G401.6 (cell line): ENCODE results near the gene ZFX.

ENCODE experiments used
- FAIRE-seq: peaks from 2 replicates; lab custom pipeline; 2012; peaks lifted over from hg19 to GRCh38; lab: Jason Lieb, UNC

The ZFX gene

DNA sequence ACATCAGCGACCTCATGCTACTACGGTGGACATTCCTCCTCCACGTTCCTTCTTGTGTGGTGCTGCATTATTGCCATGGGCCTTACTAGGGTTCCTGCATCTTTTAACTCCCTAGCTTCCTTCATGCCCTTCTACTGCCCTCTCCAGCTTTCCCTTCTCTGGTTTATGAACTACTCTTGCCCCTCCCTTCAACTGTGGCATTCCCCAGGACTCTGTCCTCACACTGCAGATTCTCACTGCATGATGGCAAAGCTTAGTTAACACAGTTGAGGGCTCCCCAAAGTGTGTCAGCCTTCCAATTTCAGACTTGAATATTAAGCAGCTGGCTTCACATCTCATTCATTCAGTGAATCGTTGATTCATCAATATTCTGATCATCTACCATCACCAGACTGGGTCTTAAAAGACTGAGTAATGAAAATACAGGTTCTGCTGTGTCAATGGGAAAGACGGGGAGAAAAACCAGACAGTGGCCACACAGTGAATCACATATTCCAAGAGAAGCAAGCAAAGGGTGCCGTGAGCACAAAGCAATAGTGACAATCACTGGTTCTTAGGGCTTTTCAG is 53.0 kb downstream of the ZFX start:
- no peak for FAIRE-seq

DNA sequence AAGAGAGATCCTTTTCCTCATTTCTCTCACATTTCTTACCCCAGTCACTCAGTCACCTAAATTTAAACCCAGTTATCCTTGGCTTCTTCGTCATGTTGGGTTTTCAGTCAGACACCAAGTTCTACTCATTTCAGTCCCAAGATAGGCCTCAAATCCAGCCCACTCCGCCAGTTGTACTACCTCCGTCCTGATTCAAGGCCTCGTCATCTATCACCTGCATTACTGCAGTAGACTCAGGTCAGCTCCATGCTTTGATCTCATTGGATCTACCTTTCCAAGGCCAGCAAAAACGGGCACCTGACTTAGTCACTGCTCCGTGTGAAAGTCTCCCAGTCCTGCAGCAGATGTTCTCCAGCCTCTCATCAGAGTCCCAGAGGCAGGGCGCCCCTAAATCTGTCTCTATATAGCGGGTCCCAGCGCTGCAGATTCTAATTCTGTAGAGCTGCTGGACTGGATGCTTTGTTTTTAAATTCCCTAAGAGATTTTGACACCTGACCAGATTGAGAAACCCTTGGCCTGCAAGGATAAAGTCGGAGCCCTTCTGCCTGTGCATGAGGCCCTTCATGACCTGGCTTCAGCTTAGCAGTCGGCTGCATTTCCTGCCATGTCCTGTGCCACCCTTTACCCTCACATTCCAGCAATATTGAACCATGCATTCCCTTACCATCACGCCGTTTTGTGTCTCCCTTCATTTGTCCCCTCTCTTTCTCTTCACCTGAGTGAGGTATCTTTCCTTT is 53.7 kb downstream of the ZFX start:
- FAIRE-seq: no peak

- no peak for FAIRE-seq
These were observed 54.8 kb downstream of the ZFX start for GRCh38 chrX:24204331-24204730.

DNA sequence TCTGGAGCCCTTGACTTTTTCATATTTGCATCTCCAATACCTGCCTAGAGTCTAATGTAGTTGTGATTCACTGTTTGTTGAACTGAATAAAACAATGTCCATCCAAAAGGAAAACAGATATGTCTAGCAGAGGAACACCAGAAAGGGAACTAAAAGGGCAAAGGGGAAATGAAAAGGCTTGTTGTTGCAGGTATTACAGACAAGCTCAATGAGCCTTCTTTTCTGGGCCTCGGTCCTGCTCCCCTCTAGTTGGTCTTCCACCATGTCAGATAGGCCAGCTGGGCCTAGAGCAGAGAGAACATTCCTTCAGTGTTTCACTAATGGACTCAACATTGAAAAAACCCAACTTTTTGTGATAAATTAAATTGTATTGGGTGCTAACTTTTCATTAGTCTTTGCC is 55.4 kb downstream of the ZFX start:
- FAIRE-seq: no peak

GRCh38 chrX:24207826-24208225 is 58.3 kb downstream of the ZFX start:
- no peak for FAIRE-seq

- no peak for FAIRE-seq
These were observed 59.1 kb downstream of the ZFX start for GRCh38 chrX:24208496-24209240.

GRCh38 chrX:24210190-24210589 is 60.7 kb downstream of the ZFX start:
- no peak for FAIRE-seq

- no peak for FAIRE-seq
These were observed 65.0 kb downstream of the ZFX start for GRCh38 chrX:24214568-24214967.

DNA sequence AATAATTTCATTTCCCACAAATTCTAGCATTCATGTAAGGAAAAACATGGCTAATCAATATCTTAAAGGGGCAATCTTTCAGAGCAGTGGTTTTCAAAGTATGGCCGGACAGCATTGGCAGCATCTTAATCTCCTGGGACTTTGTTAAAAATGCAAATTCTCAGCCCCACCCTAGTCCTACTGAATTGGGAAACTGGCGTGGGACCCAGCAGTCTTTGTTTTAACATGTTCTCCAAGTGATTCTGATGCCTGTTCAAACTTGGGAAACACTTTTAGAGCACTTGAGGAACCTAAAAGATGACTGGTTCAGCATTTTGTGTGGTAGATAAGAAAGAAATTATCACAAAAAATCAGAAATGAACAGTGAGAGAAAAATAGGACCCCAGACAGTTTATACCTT is 65.7 kb downstream of the ZFX start:
- FAIRE-seq: no peak

- no peak for FAIRE-seq
These were observed 66.5 kb downstream of the ZFX start for GRCh38 chrX:24216037-24216436.

- FAIRE-seq: no peak
These were observed 67.3 kb downstream of the ZFX start for GRCh38 chrX:24216827-24217226.

DNA sequence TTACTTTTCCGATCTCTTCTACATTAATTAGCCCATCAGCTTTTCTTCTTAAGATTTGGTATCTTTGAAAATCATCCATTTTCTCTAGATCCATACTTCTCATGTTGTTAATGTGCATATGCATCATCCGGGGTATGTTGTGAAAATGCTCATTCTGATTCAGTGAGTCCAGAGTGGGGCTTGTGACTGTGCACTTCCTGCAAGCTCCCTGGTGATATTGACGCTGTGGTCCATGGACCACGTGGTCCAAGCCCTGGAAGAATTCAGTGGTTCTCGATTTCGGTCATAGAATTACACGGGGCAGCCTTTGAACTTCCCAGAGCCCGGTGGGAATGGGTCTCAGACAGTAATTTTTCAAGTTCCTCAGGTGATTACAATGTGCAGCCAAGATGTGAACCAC is 69.8 kb downstream of the ZFX start:
- no peak for FAIRE-seq

- FAIRE-seq: no peak
These were observed 72.3 kb downstream of the ZFX start for GRCh38 chrX:24221872-24222271.

GRCh38 chrX:24225265-24225664 is 75.7 kb downstream of the ZFX start:
- no peak for FAIRE-seq

DNA sequence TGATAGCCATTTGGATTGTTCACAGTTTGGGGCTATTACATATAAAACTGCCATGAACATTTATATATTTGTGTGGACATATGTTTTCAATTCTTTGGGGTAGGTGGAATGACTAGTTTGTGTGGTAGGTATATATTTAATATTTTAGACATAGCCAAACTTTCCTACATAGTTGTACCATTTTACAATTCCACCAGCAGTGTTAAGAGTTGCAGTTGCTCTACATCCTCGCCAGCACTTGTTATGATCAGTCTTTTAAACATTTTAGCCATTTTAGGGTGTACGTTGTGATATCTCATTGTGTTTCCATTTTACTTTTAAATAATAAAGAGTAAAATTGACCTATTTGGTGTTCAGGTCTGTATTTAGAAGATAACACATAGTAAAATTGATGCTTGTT is 76.6 kb downstream of the ZFX start:
- FAIRE-seq: no peak

DNA sequence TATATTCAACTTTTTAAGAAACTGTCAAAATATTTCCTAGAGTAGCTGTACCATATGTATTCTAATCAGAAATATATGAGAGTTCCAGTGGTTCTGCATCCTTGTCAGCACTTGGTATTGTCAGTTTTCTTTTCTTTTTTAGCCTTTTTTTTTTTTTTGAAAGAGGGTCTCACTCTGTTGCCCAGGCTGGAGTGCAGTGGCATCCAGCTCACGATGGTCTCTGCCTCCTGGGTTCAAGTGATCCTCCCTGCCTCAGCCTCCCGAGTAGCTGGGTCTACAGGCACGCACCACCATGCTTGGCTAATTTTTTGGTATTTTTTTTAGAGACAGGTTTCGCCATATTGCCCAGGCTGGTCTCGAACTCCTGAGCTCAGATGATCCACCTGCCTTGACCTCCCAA is 79.1 kb downstream of the ZFX start:
- FAIRE-seq: no peak

DNA sequence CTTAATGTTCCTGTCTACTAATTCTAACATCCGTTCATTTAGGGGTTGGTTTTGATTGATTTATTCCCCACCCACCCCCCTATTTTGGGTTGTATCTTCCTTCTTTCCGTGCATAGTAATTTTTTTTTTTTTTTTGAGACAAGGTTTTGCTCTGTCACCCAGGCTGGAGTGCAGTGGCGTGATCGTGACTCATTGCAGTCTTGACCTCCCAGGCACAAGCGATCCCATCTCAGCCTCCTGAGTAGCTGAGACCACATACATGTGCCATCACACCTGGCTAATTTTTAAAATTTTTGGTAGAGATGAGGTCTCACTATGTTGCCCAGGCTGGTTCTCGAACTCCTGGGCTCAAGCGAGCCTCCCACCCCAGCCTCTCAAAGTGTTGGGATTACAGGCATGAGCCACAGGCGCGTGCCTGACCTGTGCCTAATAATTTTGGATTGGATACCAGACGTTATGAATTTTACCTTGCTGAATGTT is 79.9 kb downstream of the ZFX start:
- FAIRE-seq: no peak

DNA sequence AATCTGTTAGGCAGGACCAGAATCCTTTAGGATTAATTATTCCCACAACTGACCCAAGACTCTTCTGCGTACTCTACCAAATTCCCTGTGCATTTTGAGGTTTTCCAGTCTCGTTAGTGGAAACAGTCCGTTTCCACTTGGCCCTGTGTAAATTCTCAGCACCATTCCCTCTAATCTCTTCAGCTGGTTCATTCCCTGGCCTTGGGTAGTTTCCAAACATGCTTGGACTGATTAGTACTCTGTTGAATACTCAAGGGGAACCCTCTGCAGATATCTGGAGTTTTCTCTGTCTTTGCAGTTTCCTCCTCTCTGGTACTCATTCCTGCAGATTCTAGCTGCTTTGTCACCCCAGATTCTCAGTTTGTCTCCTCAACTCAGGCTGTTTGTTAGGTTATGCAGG is 80.4 kb downstream of the ZFX start:
- no peak for FAIRE-seq

- FAIRE-seq: peak; percentile 34
These were observed 81.6 kb downstream of the ZFX start for GRCh38 chrX:24231131-24231540.

DNA sequence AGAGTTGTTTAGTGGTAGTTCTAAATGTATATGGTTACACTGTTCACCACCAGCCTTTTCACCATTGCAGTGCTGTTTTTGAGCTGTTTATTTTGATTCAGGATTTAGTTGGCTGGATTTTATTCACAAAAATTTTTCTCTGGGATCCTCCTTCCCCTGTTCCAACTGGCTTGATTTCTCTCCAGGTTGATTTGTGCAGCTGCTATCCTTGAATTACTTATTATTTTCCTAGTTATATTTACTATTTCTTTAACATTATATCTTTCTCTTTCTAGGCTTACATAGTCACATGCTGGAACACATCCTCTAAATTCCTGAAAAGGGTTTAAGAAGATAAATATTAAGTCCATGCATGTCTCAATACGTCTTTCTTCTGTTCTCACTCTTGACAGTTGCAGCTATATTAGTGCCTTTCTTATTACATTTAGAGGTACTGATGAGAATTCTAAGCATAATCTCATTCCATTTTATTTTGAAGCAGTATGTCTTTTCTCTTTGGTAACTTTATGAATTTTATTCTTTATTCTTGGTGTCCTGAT is 82.2 kb downstream of the ZFX start:
- no peak for FAIRE-seq

GRCh38 chrX:24232796-24233195 is 83.3 kb downstream of the ZFX start:
- FAIRE-seq: no peak

DNA sequence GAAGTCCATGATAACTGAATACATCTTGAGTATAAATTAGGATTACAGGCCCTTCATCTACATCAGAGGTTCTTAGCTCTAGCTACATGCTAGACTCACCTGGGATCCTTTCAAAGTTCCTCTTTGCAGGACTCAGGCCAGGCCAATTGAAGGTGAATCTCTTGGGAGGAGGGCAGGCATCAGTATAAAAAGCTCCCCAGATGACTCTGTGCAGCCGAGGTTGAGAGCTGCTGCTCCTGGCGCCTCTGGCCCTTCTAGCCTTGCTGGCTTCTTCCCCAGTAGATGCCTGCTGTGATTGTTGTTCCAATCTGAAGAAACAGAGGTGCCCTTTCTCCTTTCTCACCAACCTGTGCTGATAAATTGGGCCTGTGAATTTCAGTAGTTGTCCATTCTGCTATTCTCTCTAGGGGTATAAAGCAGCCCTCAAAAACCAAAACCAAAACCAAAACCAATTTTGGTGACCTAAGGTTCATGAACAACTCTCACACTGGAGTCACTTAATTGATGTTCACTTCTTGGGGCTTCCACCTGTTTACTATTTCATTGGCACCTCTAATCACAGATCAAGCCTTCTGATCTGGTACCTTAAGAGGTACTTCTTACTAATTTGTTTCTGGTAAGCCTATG is 85.7 kb downstream of the ZFX start:
- FAIRE-seq: no peak
